Vagina (tissue), 2 donors: ENCODE data around the gene ZYG11B.

Experiments used
- CTCF ChIP-seq, 3 experiments: fragments of 450-650 bp in 2 of 3; fragments of 200-600 bp in 1 of 3; sonication (generic) in 1 of 3; IDR thresholded peaks; one replicate each; pipeline ENCODE4 v1.5.1; 2017 to 2019; ENCODE audit warnings: antibody characterized with exemption in 3 of 3, mild to moderate bottlenecking in 2 of 3, moderate library complexity in 2 of 3
- POLR2A ChIP-seq, 2 donors: fragments of 450-650 bp; IDR thresholded peaks; one replicate each; pipeline ENCODE4 v1.6.1; 2017; ENCODE audit warnings: antibody characterized with exemption in 2 of 2, mild to moderate bottlenecking in 2 of 2, moderate library complexity in 2 of 2
- POLR2AphosphoS5 ChIP-seq, 2 donors: sonication (generic); formaldehyde crosslinking; IDR thresholded peaks; one replicate each; pipeline ENCODE4 v1.9.0; 2017; ENCODE audit warnings: antibody characterized with exemption in 2 of 2, mild to moderate bottlenecking in 2 of 2, low read depth in 1 of 2; ENCODE audit not compliant: insufficient read depth in 1 of 2

- TF ChIP-seq CTCF (IDR thresholded peaks at IDR 0.05) = no peak
- TF ChIP-seq POLR2AphosphoS5 (IDR thresholded peaks at IDR 0.05; ENCODE audit: insufficient read depth in 1 of 2, low read depth in 1 of 2) = no peak
- no peak for TF ChIP-seq POLR2A (IDR thresholded peaks at IDR 0.05)
These were observed 131.2 kb downstream of the ZYG11B start for GRCh38 chr1:52857443-52857842.
